ENCODE results near the gene VWA1.

Gene VWA1

DNA sequence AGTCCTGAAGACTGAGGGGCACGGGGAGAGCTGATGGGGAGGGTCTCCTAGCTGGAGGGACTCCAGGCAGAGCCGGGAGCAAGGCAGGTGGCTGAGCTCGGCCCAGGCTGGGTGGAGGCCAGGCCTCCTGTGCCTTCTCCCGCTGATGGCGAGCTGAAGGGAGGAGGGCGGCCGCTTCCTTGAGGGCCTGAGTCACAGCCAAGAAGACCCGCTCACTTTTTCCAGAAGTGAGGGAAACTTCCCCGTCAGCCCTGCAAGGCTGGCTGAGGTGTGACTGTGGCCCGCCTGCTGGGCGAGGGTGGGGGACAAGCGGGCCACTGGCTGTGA, 1.7 kb upstream of the VWA1 start:
- ATAC-seq: no peak; the same call in 2 of the 3 replicates

DNA sequence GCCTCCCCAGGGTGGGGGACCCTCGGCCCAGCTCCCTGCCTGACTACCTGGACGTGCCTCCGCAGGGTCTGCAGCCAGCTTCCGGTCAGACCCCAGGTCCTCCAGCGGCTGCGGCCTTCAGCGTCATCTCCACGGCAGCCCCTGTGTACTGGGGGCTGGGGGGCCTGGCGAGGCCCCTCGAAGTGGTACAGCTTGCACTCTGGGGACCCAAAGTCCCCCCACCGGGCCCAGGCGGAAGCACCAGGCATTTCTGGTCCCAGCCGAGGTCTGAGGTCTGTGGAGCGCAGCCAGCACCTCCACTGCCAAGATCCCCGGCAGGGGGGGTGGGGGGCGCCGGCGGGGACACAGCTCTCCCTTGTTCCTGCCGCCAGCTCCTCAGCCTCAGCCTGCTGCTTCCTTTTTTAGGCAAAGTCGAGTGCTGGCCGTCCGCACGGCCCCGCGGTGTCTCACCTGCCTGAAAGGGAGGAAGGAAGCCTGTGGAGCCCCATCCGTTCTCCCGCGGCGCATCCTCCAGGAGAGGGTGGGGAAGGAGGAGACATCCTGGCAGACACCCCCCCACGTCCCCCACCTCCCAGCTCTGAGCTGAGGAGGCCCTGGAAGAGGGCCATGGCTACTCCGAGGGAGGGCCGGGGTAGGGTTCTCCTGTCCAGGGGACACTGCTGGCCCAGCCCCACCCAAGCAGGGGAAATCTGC, 1.2 kb upstream of the VWA1 start:
- no peak for ATAC-seq
- TF ChIP-seq ZC3H10 (CRISPR knock-in tag; IDR thresholded peaks at IDR 0.05): no peak
- no peak for TF ChIP-seq ISL1 (CRISPR knock-in tag; IDR thresholded peaks at IDR 0.05)
- TF ChIP-seq GLIS3 (CRISPR knock-in tag; IDR thresholded peaks at IDR 0.05): no peak
- no peak for TF ChIP-seq ZNF565 (CRISPR knock-in tag; conservative IDR thresholded peaks at IDR 0.05; ENCODE audit: low read depth)
- no peak for TF ChIP-seq PPARA (CRISPR knock-in tag; IDR thresholded peaks at IDR 0.05; ENCODE audit: borderline replicate concordance)
- TF ChIP-seq ESRRG (CRISPR knock-in tag; IDR thresholded peaks at IDR 0.05): no peak
- no peak for TF ChIP-seq ZFP30 (CRISPR knock-in tag; IDR thresholded peaks at IDR 0.05)
- TF ChIP-seq BACH2 (CRISPR knock-in tag; IDR thresholded peaks at IDR 0.05; ENCODE audit: borderline replicate concordance): no peak
- TF ChIP-seq ZFP3 (CRISPR knock-in tag; IDR thresholded peaks at IDR 0.05): no peak
- TF ChIP-seq, protein P1, sequence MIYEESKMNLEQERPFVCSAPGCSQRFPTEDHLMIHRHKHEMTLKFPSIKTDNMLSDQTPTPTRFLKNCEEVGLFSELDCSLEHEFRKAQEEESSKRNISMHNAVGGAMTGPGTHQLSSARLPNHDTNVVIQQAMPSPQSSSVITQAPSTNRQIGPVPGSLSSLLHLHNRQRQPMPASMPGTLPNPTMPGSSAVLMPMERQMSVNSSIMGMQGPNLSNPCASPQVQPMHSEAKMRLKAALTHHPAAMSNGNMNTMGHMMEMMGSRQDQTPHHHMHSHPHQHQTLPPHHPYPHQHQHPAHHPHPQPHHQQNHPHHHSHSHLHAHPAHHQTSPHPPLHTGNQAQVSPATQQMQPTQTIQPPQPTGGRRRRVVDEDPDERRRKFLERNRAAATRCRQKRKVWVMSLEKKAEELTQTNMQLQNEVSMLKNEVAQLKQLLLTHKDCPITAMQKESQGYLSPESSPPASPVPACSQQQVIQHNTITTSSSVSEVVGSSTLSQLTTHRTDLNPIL (CRISPR knock-in tag; IDR thresholded peaks at IDR 0.05; ENCODE audit: low read depth): no peak
- no peak for TF ChIP-seq CSDC2 (CRISPR knock-in tag; IDR thresholded peaks at IDR 0.05)
- TF ChIP-seq, protein P2, sequence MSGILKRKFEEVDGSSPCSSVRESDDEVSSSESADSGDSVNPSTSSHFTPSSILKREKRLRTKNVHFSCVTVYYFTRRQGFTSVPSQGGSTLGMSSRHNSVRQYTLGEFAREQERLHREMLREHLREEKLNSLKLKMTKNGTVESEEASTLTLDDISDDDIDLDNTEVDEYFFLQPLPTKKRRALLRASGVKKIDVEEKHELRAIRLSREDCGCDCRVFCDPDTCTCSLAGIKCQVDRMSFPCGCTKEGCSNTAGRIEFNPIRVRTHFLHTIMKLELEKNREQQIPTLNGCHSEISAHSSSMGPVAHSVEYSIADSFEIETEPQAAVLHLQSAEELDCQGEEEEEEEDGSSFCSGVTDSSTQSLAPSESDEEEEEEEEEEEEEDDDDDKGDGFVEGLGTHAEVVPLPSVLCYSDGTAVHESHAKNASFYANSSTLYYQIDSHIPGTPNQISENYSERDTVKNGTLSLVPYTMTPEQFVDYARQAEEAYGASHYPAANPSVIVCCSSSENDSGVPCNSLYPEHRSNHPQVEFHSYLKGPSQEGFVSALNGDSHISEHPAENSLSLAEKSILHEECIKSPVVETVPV (CRISPR knock-in tag; IDR thresholded peaks at IDR 0.05): no peak
- TF ChIP-seq SNAI2 (CRISPR knock-in tag; IDR thresholded peaks at IDR 0.05): no peak
- TF ChIP-seq, protein P3, sequence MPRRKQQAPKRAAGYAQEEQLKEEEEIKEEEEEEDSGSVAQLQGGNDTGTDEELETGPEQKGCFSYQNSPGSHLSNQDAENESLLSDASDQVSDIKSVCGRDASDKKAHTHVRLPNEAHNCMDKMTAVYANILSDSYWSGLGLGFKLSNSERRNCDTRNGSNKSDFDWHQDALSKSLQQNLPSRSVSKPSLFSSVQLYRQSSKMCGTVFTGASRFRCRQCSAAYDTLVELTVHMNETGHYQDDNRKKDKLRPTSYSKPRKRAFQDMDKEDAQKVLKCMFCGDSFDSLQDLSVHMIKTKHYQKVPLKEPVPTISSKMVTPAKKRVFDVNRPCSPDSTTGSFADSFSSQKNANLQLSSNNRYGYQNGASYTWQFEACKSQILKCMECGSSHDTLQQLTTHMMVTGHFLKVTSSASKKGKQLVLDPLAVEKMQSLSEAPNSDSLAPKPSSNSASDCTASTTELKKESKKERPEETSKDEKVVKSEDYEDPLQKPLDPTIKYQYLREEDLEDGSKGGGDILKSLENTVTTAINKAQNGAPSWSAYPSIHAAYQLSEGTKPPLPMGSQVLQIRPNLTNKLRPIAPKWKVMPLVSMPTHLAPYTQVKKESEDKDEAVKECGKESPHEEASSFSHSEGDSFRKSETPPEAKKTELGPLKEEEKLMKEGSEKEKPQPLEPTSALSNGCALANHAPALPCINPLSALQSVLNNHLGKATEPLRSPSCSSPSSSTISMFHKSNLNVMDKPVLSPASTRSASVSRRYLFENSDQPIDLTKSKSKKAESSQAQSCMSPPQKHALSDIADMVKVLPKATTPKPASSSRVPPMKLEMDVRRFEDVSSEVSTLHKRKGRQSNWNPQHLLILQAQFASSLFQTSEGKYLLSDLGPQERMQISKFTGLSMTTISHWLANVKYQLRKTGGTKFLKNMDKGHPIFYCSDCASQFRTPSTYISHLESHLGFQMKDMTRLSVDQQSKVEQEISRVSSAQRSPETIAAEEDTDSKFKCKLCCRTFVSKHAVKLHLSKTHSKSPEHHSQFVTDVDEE (CRISPR knock-in tag; IDR thresholded peaks at IDR 0.05): no peak
- TF ChIP-seq TOX (CRISPR knock-in tag; IDR thresholded peaks at IDR 0.05; ENCODE audit: borderline replicate concordance): no peak
- TF ChIP-seq ZNF8 (CRISPR knock-in tag; IDR thresholded peaks at IDR 0.05): no peak
- TF ChIP-seq OSR1 (CRISPR knock-in tag; IDR thresholded peaks at IDR 0.05): no peak
- TF ChIP-seq ZNF70 (CRISPR knock-in tag; IDR thresholded peaks at IDR 0.05): no peak
- TF ChIP-seq RARB (CRISPR knock-in tag; IDR thresholded peaks at IDR 0.05): no peak
- TF ChIP-seq, protein P4, sequence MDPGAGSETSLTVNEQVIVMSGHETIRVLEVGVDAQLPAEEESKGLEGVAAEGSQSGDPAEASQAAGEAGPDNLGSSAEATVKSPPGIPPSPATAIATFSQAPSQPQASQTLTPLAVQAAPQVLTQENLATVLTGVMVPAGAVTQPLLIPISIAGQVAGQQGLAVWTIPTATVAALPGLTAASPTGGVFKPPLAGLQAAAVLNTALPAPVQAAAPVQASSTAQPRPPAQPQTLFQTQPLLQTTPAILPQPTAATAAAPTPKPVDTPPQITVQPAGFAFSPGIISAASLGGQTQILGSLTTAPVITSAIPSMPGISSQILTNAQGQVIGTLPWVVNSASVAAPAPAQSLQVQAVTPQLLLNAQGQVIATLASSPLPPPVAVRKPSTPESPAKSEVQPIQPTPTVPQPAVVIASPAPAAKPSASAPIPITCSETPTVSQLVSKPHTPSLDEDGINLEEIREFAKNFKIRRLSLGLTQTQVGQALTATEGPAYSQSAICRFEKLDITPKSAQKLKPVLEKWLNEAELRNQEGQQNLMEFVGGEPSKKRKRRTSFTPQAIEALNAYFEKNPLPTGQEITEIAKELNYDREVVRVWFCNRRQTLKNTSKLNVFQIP (CRISPR knock-in tag; IDR thresholded peaks at IDR 0.05; ENCODE audit: borderline replicate concordance, low read depth): no peak

More for the DNA sequence above, 1.7 kb upstream of the VWA1 start:
- TF ChIP-seq ARNTL (CRISPR knock-in tag; IDR thresholded peaks at IDR 0.05; ENCODE audit: borderline replicate concordance, low read depth) (no peak), ZFP30 (CRISPR knock-in tag; IDR thresholded peaks at IDR 0.05) (no peak), ISL1 (CRISPR knock-in tag; IDR thresholded peaks at IDR 0.05) (no peak), BACH2 (CRISPR knock-in tag; IDR thresholded peaks at IDR 0.05; ENCODE audit: borderline replicate concordance) (no peak), ZNF565 (CRISPR knock-in tag; conservative IDR thresholded peaks at IDR 0.05; ENCODE audit: low read depth) (no peak), SNAI2 (CRISPR knock-in tag; IDR thresholded peaks at IDR 0.05) (no peak), GLIS3 (CRISPR knock-in tag; IDR thresholded peaks at IDR 0.05) (no peak), ZC3H10 (CRISPR knock-in tag; IDR thresholded peaks at IDR 0.05) (no peak), TCF4 (CRISPR knock-in tag; IDR thresholded peaks at IDR 0.05; ENCODE audit: borderline replicate concordance) (no peak), RARB (CRISPR knock-in tag; IDR thresholded peaks at IDR 0.05) (no peak), PPARA (CRISPR knock-in tag; IDR thresholded peaks at IDR 0.05; ENCODE audit: borderline replicate concordance) (no peak), ZNF8 (CRISPR knock-in tag; IDR thresholded peaks at IDR 0.05) (no peak), ZNF70 (CRISPR knock-in tag; IDR thresholded peaks at IDR 0.05) (no peak), ZFP3 (CRISPR knock-in tag; IDR thresholded peaks at IDR 0.05) (no peak), OSR1 (CRISPR knock-in tag; IDR thresholded peaks at IDR 0.05) (no peak)

DNA sequence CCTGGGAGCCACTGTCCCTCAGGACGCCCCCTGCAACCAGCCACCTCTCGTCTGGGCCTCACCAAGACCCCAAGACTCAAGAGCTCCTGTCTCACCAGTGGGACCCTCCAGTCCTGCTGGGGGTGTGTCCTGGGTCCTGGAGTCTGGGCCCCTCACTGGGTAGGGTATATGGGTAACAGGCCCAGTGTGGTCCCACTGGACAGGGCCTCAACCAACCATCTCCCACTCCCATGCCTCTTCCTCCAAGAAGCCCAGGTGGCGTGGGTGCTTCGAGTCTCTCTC, 725 bp upstream of the VWA1 start:
- ATAC-seq: no peak
- TF ChIP-seq, protein P5, sequence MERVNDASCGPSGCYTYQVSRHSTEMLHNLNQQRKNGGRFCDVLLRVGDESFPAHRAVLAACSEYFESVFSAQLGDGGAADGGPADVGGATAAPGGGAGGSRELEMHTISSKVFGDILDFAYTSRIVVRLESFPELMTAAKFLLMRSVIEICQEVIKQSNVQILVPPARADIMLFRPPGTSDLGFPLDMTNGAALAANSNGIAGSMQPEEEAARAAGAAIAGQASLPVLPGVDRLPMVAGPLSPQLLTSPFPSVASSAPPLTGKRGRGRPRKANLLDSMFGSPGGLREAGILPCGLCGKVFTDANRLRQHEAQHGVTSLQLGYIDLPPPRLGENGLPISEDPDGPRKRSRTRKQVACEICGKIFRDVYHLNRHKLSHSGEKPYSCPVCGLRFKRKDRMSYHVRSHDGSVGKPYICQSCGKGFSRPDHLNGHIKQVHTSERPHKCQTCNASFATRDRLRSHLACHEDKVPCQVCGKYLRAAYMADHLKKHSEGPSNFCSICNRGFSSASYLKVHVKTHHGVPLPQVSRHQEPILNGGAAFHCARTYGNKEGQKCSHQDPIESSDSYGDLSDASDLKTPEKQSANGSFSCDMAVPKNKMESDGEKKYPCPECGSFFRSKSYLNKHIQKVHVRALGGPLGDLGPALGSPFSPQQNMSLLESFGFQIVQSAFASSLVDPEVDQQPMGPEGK (CRISPR knock-in tag; IDR thresholded peaks at IDR 0.05; ENCODE audit: borderline replicate concordance): no peak
- no peak for TF ChIP-seq ZNF70 (CRISPR knock-in tag; IDR thresholded peaks at IDR 0.05)
- no peak for TF ChIP-seq TOX (CRISPR knock-in tag; IDR thresholded peaks at IDR 0.05; ENCODE audit: borderline replicate concordance)
- TF ChIP-seq OSR1 (CRISPR knock-in tag; IDR thresholded peaks at IDR 0.05): no peak
- TF ChIP-seq, protein P4 (CRISPR knock-in tag; IDR thresholded peaks at IDR 0.05; ENCODE audit: borderline replicate concordance, low read depth): no peak
- no peak for TF ChIP-seq ZNF8 (CRISPR knock-in tag; IDR thresholded peaks at IDR 0.05)
- TF ChIP-seq, protein P3 (CRISPR knock-in tag; IDR thresholded peaks at IDR 0.05): no peak
- TF ChIP-seq RARB (CRISPR knock-in tag; IDR thresholded peaks at IDR 0.05): no peak
- TF ChIP-seq TCF4 (CRISPR knock-in tag; IDR thresholded peaks at IDR 0.05; ENCODE audit: borderline replicate concordance): no peak
